Central memory CD8-positive, alpha-beta T cell (primary cell): Measurements from ENCODE around the gene RRAD.
"Not testable (repeated sequence)": the region's sequence is repeated elsewhere in the genome, so short reads cannot be mapped to it uniquely, and the experiment has no call there.

Source experiments
- ATAC-seq: fragments of 150-1000 bp; cut with Tn5 transposase; replicated peaks from 2 replicates; pipeline ENCODE4 v1.10.0; 2022; ENCODE audit warnings: mild to moderate bottlenecking, moderate FRiP score, moderate number of reproducible peaks; ENCODE audit not compliant: poor library complexity, severe bottlenecking; ENCODE audit errors: extremely low read depth
- DNase-seq, 2 donors: peaks; one replicate each; pipeline ENCODE4 v3.0.0; 2021; ENCODE audit warnings: low spot score in 2 of 2
- H3K27ac Mint-ChIP-seq: one replicate; pipeline ENCODE4 v1.8.0; 2022; ENCODE audit warnings: low read depth, mild to moderate bottlenecking, moderate library complexity, mixed read lengths
- H3K27me3 Mint-ChIP-seq: one replicate; pipeline ENCODE4 v1.8.0; 2022; ENCODE audit warnings: mixed read lengths
- H3K36me3 Mint-ChIP-seq: one replicate; pipeline ENCODE4 v1.8.0; 2022; ENCODE audit warnings: mild to moderate bottlenecking, moderate library complexity, mixed read lengths; ENCODE audit not compliant: insufficient read depth
- H3K4me1 Mint-ChIP-seq: one replicate; pipeline ENCODE4 v1.8.0; 2022; ENCODE audit warnings: mixed read lengths
- H3K4me3 Mint-ChIP-seq: one replicate; pipeline ENCODE4 v1.8.0; 2022; ENCODE audit warnings: mild to moderate bottlenecking, moderate library complexity, mixed read lengths
- H3K9me3 Mint-ChIP-seq: one replicate; pipeline ENCODE4 v1.8.0; 2022; ENCODE audit warnings: mixed read lengths

RRAD gene

GRCh38 chr16:66904846-66905632, 20.3 kb downstream of the RRAD start:
- H3K9me3 Mint-ChIP-seq: no peaks in the 10 kb centered on the region
- DNase-seq (no peak), ATAC-seq (no peak)
- peaks cover 1% of the 10 kb centered on the region for H3K36me3 Mint-ChIP-seq
- no peak overlapping the region for H3K4me3 Mint-ChIP-seq
- H3K4me1 Mint-ChIP-seq: peaks cover 10% of the 10 kb centered on the region
- no peak overlapping the region for H3K27ac Mint-ChIP-seq
- H3K27me3 Mint-ChIP-seq: no peaks in the 10 kb centered on the region

GRCh38 chr16:66904428-66904845, 20.9 kb downstream of the RRAD start:
- DNase-seq (no peak), ATAC-seq (no peak)
- Mint-ChIP-seq H3K4me1 (peaks cover 10% of the 10 kb centered on the region), H3K36me3 (no peaks in the 10 kb centered on the region), H3K27me3 (no peaks in the 10 kb centered on the region), H3K9me3 (no peaks in the 10 kb centered on the region), H3K27ac (no peak overlapping the region), H3K4me3 (no peak overlapping the region)

DNA sequence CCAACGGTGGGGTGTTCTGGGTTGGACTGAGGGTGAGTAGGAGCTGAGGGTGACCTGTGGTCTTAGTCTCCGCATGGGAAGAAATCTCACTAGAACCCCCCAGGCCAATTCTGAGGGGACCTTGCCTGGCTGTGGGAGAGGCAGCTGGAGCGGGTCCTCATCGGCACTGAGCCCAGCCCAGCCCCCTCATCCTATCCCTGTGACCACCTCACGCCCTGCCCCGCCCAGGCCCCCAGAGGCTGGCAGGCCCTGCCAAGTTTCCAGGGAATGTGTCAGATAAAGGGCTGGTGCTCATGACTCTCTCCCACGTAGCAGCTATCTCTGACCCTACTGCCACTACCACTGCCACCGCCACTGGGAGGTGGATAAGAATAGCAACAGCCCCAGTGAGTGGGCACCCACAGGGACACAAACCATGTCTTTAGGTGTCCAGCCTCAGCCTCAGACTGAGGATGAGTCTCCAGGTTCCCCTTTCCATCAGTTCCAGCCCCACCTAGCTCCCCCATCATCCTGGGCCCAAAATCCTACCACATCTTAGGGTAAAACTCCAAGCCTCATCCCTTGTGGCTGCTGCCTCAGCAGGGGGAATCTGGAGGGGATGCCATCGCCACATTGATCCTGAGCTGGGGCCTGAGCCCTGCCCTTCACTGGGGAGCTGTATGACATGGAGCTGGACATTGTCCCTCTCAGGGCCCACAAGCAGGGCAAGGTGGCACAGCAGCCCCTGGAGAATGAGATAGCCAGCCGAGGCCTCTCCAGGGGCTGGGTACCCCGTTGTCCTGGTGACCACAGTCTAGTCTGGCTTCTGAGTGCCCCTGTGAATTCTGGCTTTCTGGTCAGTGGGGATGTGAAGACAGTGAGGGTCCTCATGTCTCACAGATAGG, 21.5 kb downstream of the RRAD start:
- no peaks in the 10 kb centered on the region for H3K9me3 Mint-ChIP-seq
- H3K36me3 Mint-ChIP-seq: no peaks in the 10 kb centered on the region
- ATAC-seq (no peak), DNase-seq (no peak)
- no peak overlapping the region for H3K4me3 Mint-ChIP-seq
- H3K4me1 Mint-ChIP-seq: peaks cover 10% of the 10 kb centered on the region
- no peaks in the 10 kb centered on the region for H3K27me3 Mint-ChIP-seq
- no peak overlapping the region for H3K27ac Mint-ChIP-seq

- no peaks in the 10 kb centered on the region for H3K27me3 Mint-ChIP-seq
- no peak overlapping the region for H3K27ac Mint-ChIP-seq
- no peak for ATAC-seq
Measured at GRCh38 chr16:66902648-66903543, 22.4 kb downstream of the RRAD start.

DNA sequence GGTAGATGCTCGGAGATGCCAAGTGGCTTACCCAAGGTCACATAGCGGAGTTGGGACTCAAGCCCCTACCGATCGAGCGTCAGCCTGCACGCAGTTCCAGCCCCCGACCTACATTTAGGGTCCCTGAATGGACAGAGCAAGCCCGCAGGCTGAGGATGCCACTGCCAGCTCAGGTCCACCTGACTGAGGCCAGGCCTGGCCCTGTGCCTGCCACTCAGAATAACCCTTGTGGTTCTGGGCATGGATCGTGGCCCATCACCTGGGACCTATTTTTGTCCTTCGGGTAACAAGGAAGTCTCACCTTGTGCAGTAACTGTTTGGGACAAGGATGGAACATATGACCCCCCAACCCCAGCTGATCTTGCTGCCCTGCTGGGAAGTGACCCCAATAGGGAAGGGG, 23.7 kb downstream of the RRAD start:
- no peak overlapping the region for H3K27ac Mint-ChIP-seq
- H3K27me3 Mint-ChIP-seq: no peaks in the 10 kb centered on the region
- no peak overlapping the region for H3K4me3 Mint-ChIP-seq
- ATAC-seq: no peak
- no peaks in the 10 kb centered on the region for H3K36me3 Mint-ChIP-seq
- H3K4me1 Mint-ChIP-seq: peaks cover 10% of the 10 kb centered on the region
- no peak for DNase-seq
- H3K9me3 Mint-ChIP-seq: no peaks in the 10 kb centered on the region

More at GRCh38 chr16:66902648-66903543, 22.4 kb downstream of the RRAD start:
- H3K36me3 Mint-ChIP-seq: no peaks in the 10 kb centered on the region
- no peaks in the 10 kb centered on the region for H3K9me3 Mint-ChIP-seq
- H3K4me3 Mint-ChIP-seq: no peak overlapping the region
- no peak for DNase-seq
- H3K4me1 Mint-ChIP-seq: peaks cover 10% of the 10 kb centered on the region

DNA sequence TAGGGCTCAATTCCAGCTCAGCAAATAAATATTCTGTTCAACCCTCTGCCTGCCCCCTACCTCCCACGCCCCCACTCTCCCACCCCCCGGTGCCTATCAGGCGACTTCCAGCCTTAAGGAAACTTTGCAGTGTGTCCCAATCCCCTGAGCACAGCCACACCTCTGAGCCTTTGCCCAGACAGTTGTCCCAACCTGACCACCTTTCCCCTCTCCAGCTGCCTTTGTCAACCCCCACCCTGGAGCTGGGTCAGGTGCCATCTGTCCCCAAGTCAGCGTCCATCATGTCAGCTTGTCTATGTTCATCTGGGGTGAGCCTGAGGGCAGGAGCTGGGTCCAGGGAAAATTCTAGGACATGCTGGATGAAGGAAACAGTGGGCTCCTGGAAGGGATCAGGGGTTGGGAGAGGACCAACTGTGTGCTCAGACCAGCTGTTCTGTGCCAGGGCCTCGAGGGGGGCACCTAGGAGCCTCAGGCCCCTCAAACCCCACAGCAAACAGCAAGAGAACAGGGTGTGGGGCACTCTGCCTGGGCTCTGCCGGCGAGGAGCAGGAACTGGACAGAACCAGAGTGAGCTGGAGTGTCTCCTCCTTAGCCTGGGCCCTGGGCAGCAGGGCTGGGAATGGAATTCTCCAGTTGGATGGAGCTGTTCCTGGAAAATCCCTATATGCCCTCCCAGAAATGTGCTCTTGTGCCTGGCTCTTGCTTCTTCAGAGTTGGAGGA, 24.5 kb downstream of the RRAD start:
- Mint-ChIP-seq H3K36me3 (no peaks in the 10 kb centered on the region), H3K27ac (no peak overlapping the region), H3K4me3 (no peak overlapping the region), H3K27me3 (no peaks in the 10 kb centered on the region), H3K9me3 (no peaks in the 10 kb centered on the region), H3K4me1 (peaks cover 2% of the 10 kb centered on the region)
- ATAC-seq (no peak), DNase-seq (no peak)

DNA sequence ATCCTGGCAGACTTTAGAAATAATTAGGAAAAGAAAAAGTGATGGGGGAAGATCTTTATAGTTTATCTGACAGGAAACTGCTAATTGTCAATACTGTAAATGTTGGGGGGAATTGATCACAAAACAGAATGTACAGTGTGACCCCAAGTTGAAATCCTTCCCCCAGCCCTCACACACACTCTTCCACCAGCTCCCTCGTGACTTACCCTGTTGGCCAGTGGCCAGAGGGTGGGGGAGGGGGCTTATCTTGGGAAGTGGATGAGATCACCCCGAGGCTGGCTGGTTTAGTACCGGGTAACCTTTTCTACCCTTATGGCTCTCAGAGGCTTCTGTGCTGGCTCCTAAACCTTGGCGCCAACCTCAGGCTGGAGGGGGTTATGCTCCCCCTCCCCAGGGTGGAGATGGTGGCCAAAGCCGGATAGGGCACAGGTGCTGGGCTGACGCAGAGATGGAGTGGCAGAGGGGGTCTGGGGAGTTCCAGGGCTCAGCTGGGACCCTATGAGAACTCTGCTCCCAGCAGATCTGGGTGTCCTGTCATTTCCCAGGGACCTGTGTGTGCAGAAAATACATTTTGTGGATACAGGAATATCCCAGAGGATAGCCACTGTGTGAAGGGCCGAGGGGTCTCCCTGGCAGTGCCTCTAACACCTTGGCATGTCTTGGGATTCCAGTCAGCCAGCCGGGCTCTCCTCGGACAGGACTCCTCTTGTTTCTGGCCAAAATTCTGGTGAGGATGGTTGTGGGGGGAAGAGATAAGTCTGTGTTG, 25.2 kb downstream of the RRAD start:
- Mint-ChIP-seq H3K27me3 (no peaks in the 10 kb centered on the region), H3K27ac (no peak overlapping the region), H3K4me3 (no peak overlapping the region), H3K9me3 (no peaks in the 10 kb centered on the region), H3K36me3 (no peaks in the 10 kb centered on the region), H3K4me1 (peaks cover 2% of the 10 kb centered on the region)
- no peak for ATAC-seq
- DNase-seq: no peak

GRCh38 chr16:66899310-66899944, 25.9 kb downstream of the RRAD start:
- Mint-ChIP-seq H3K9me3 (no peaks in the 10 kb centered on the region), H3K27ac (no peak overlapping the region), H3K4me1 (peaks cover 8% of the 10 kb centered on the region), H3K36me3 (peaks cover under 1% of the 10 kb centered on the region), H3K27me3 (no peaks in the 10 kb centered on the region), H3K4me3 (no peak overlapping the region)
- DNase-seq (no peak), ATAC-seq (no peak)

DNA sequence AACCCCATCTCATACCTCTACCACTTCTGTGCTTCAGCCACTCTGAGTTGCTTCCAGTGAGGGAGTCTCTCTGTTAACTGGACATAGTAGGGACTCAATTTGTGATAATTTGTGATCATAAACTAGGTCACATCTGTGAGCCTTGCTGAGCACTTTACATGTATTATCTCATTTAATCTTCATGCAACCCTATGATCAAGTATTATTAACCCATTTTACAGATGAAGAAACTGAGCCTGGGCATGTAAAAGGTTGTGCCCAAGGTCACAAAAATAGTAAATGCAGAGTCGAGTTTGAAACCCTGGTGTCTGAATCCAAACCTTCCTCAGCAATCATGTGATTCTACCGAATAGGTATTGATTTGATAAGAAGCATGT, 26.4 kb downstream of the RRAD start:
- Mint-ChIP-seq H3K27ac (no peak overlapping the region), H3K27me3 (no peaks in the 10 kb centered on the region), H3K4me3 (no peak overlapping the region), H3K4me1 (peaks cover 8% of the 10 kb centered on the region), H3K9me3 (no peaks in the 10 kb centered on the region), H3K36me3 (peaks cover 1% of the 10 kb centered on the region)
- ATAC-seq: no peak
- DNase-seq: no peak

GRCh38 chr16:66898207-66898606, 27.1 kb downstream of the RRAD start:
- no peak overlapping the region for H3K4me3 Mint-ChIP-seq
- H3K36me3 Mint-ChIP-seq: peaks cover 1% of the 10 kb centered on the region
- H3K4me1 Mint-ChIP-seq: peaks cover 8% of the 10 kb centered on the region
- H3K9me3 Mint-ChIP-seq: no peaks in the 10 kb centered on the region
- DNase-seq: no peak
- no peak overlapping the region for H3K27ac Mint-ChIP-seq
- H3K27me3 Mint-ChIP-seq: no peaks in the 10 kb centered on the region
- ATAC-seq: no peak

DNA sequence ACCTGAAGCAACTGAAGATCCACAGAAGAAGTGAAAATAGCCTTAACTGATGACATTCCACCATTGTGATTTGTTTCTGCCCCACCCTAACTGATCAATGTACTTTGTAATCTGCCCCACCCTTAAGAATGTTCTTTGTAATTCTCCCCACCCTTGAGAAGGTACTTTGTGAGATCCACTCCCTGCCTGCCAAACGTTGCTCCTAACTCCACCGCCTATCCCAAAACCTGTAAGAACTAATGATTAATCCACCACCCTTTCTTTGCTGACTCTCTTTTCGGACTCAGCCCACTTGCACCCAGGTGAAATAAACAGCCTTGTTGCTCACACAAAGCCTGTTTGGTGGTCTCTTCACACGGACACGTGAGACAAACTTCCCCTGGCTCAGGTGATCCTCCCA, 28.7 kb downstream of the RRAD start:
- ATAC-seq: not testable (repeated sequence)

More for the DNA sequence above, 28.7 kb downstream of the RRAD start:
- DNase-seq, H3K36me3 Mint-ChIP-seq, H3K27me3 Mint-ChIP-seq, H3K4me1 Mint-ChIP-seq, H3K27ac Mint-ChIP-seq, H3K9me3 Mint-ChIP-seq, H3K4me3 Mint-ChIP-seq: not testable (repeated sequence)
